BJ (cell line): Measurements from ENCODE around the gene NRAP. TPM values are rescaled to one million over a fixed set of nuclear protein-coding genes. Genes with fewer than 3 reads are reported as not detected.

Experiments used
- CTCF ChIA-PET: fragments of 350-600 bp; formaldehyde crosslinking; extraction: SDS; loops from one replicate; lab custom pipeline; 2021; ENCODE audit warnings: antibody characterized with exemption, inconsistent platforms; lab: Yijun Ruan, JAX
- POLR2A ChIA-PET: fragments of 300-600 bp; sonication (Branson Sonifier 250); formaldehyde crosslinking; extraction: SDS; loops from one replicate; lab custom pipeline; 2021; ENCODE audit warnings: antibody characterized with exemption; lab: Charles Lee
- DNase-seq: peaks from one replicate; pipeline ENCODE4 v3.0.0-alpha.2; 2011; ENCODE audit warnings: low read depth
- H3K27me3 ChIP-seq: 2 replicates; pipeline ENCODE4 v1.6.0; 2011; ENCODE audit warnings: low read length; ENCODE audit not compliant: control insufficient read depth, insufficient read depth
- H3K36me3 ChIP-seq: 2 replicates; pipeline ENCODE4 v1.5.1; 2011; ENCODE audit warnings: low read length; ENCODE audit not compliant: control insufficient read depth, insufficient read depth
- H3K4me3 ChIP-seq: 2 replicates; pipeline ENCODE4 v1.5.1; 2011; ENCODE audit warnings: low read depth, mild to moderate bottlenecking, control low read depth, low read length
- polyA plus RNA-seq: library from polyadenylated mRNA; depleted of rRNA; stranded (reverse); fragments of >200 nt; gene quantifications from 2 replicates; pipeline ENCODE4 v1.2.3, GENCODE V29; 2011
- TF ChIP-seq, protein P1 (sequence below): IDR thresholded peaks from 2 replicates; pipeline ENCODE4 v1.5.1; 2011; ENCODE audit warnings: low read depth, mild to moderate bottlenecking, control low read depth, inconsistent platforms, low read length, moderate library complexity; ENCODE audit not compliant: insufficient read depth

The NRAP gene
- polyA plus RNA-seq, 1 experiment, result not detected

DNA sequence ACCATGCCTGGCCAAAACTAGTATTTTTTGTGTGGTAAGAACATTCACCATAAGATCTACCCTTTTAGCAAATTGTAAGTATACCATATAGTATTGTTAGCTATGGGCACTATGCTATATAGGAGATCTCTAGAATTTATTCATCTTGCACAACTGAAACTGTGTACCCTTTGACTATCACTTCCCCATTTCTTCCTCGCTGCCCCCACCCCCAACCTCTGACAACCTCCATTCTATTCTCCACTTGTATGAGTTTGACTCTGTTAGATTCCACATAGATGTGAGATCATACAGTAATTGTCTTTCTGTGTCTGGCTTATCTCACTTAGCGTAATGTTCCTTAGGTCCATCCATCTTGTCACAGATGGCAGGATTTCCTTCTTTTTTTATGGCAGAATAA lies 19.5 kb upstream of the NRAP start:
- Histone ChIP-seq H3K36me3 (no peaks in the 10 kb centered on the region), H3K4me3 (no peak overlapping the region), H3K27me3 (no peaks in the 10 kb centered on the region)
- CTCF ChIA-PET, result no interaction called here
- no peak for DNase-seq
- POLR2A ChIA-PET, result no interaction called here
- TF ChIP-seq, protein P1, sequence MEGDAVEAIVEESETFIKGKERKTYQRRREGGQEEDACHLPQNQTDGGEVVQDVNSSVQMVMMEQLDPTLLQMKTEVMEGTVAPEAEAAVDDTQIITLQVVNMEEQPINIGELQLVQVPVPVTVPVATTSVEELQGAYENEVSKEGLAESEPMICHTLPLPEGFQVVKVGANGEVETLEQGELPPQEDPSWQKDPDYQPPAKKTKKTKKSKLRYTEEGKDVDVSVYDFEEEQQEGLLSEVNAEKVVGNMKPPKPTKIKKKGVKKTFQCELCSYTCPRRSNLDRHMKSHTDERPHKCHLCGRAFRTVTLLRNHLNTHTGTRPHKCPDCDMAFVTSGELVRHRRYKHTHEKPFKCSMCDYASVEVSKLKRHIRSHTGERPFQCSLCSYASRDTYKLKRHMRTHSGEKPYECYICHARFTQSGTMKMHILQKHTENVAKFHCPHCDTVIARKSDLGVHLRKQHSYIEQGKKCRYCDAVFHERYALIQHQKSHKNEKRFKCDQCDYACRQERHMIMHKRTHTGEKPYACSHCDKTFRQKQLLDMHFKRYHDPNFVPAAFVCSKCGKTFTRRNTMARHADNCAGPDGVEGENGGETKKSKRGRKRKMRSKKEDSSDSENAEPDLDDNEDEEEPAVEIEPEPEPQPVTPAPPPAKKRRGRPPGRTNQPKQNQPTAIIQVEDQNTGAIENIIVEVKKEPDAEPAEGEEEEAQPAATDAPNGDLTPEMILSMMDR, result no peak

DNA sequence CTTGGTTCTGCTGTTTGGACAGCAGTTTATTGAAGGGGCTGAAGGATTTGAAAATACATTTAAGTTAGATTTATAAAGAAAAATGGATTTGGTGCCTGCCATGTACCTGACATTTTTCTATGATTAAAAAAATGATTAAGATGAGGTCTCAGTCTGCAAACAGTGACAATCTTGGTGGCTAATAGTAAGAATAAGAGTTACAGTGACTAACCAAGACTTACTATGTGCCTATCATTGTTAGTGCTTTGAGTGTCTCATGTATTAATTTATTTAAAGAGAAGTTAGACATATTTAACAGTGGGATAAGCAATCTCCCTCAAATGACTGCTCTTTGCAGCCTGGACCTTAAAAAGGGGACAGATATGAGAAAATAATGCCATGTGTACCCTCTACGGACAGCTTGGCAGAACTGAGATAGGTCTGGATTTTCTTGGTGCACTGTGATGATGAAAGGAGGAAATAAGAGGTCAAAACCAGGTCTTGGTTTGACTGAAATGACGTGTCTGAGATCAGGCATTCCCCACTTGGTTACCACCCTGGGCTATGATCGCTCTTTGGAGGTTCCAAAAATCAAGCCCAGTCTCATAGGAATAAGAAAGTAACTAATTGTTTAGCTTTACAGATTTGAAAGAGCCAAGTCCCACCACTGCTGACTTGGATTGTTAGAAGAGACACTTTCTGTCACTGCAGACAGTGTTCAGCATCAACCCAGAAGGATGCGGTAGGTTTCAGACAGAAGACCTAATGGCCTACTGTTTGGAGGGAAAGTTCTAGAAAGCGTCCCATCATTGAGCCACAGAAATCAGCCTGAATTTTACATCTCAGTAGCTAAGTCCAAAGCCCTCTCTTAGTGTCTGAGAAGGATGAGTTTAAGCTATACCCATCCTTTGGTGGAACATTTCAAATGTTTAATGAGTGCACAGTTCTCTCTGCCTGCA lies 18.0 kb upstream of the NRAP start:
- Histone ChIP-seq H3K27me3 (no peaks in the 10 kb centered on the region), H3K4me3 (no peak overlapping the region), H3K36me3 (no peaks in the 10 kb centered on the region)
- POLR2A ChIA-PET, result no interaction called here
- DNase-seq, result no peak
- CTCF ChIA-PET, result interaction anchor here (0.9 to 1.2 kb wide), 2 partner anchors 8 to 24 kb away, joined by 3 to 4 read pairs; no protein-coding TSS in a partner anchor
- TF ChIP-seq, protein P1, result no peak

DNA sequence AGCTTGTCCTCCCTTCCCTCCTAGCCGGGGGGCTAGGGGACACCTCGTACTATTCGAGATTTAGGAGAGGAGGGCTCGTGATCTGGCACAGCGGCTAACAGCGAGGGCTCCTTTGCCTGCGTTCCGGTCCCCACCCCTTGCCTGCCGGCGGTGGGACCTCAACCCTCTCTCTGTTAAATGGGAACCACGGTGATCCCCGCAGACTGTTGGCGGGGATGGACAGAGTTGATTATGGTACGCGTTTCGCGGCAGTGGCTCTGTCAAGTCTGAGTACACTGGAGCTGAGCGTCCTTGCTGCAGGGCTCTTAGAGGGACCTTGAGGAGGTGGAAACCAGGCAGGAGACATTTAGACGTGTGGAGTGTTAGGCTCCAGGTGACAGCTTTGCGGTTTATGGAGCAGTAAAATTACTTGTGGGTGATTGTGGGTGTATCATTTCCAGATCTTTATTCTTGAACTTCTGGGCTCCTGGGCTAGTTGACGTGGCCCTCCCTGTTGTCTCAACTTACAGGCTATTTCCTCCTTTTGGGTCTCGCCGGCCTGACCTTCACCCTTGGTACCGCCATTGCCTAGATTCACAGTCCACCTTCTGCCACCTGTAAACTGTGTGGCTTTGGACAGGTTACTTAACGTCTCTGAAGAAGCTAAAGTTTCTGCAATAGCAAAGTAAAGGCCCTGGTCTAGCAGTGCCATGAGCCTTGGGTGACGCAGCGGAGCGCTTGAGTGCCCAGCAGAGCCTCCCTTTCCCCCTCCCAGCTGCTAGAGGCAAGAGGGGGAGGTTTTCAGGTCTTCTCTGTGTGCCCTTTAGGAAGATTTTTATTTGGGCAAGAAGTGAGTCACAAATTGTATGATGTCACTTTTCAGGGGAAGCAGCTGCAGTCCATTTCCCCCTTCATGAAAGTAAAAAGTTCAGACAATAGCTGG lies 16.6 kb upstream of the NRAP start:
- no peaks in the 10 kb centered on the region for H3K36me3 ChIP-seq
- CTCF ChIA-PET, result interaction anchor here (0.7 to 1.9 kb wide), 8 partner anchors 8 to 422 kb away, joined by 3 to 13 read pairs (median 4); no protein-coding TSS in a partner anchor
- TF ChIP-seq, protein P1, result no peak
- H3K4me3 ChIP-seq, result peak overlapping the region; percentile 82
- POLR2A ChIA-PET, result no interaction called here
- no peaks in the 10 kb centered on the region for H3K27me3 ChIP-seq
- DNase-seq, result no peak

DNA sequence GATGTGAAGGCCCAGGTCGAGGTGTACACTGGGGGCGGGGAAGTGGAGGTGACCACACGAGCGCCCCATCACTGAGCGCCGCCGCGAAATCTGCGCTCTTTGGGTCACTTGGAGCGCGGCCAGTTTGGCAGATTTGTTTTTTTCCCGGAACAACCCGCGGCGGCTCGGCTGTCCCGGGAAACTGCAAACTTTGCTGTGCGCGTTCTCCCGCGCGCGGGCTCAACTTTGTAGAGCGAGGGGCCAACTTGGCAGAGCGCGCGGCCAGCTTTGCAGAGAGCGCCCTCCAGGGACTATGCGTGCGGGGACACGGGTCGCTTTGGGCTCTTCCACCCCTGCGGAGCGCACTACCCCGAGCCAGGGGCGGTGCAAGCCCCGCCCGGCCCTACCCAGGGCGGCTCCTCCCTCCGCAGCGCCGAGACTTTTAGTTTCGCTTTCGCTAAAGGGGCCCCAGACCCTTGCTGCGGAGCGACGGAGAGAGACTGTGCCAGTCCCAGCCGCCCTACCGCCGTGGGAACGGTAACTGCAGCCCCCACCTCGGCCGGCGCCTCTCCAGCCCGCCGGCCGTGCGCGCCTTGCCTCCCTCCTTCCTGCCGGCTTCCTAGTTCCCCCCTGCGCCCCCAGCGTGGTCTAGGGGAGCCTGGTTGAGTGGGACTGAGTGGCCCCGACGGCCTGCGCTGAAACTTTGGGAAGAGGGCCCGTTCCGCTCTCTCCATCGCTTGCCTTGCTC lies 15.8 kb upstream of the NRAP start, which contains the start of gene CASP7:
TSS of gene CASP7 (plus strand) at position 450 of the 727 bp plus-strand sequence. CDS start 17,582 bp downstream, outside the sequence.
- POLR2A ChIA-PET, result no interaction called here

More for the DNA sequence above, 15.8 kb upstream of the NRAP start, which contains the start of gene CASP7:
- CTCF ChIA-PET, result interaction anchor here (0.6 to 1.9 kb wide), 25 partner anchors 8 to 1448 kb away, joined by 3 to 13 read pairs (median 3); no protein-coding TSS in a partner anchor
- H3K36me3 ChIP-seq, result no peaks in the 10 kb centered on the region
- DNase-seq, result no peak
- TF ChIP-seq, protein P1, result peak; percentile 24
- peak within 1 kb of the TSS; percentile 82 for H3K4me3 ChIP-seq
- no peaks in the 10 kb centered on the region for H3K27me3 ChIP-seq
